Measurements from ENCODE around the gene SARS1. TPM values are rescaled to one million over a fixed set of nuclear protein-coding genes. Genes with fewer than 3 reads are reported as not detected.

Gene SARS1
- total RNA-seq, 1 donor from 2014 or later: 364 TPM

GRCh38 chr1:109255678-109256077, 42.0 kb downstream of the SARS1 start:
- Mint-ChIP-seq H3K27ac (ENCODE audit: unreplicated experiment) (no peak overlapping the region), H3K9me3 (ENCODE audit: unreplicated experiment) (no peaks in the 10 kb centered on the region), H3K4me1 (ENCODE audit: unreplicated experiment) (peaks cover 30% of the 10 kb centered on the region), H3K27me3 (ENCODE audit: unreplicated experiment) (no peaks in the 10 kb centered on the region), H3K4me3 (ENCODE audit: unreplicated experiment) (no peak overlapping the region), H3K36me3 (ENCODE audit: unreplicated experiment) (peaks cover 2% of the 10 kb centered on the region)
- no peak for DNase-seq (ENCODE audit: extremely low spot score, unreplicated experiment)
- TF ChIP-seq CTCF (IDR thresholded peaks at IDR 0.05): no peak

GRCh38 chr1:109256085-109256484, 42.4 kb downstream of the SARS1 start:
- Mint-ChIP-seq H3K27ac (ENCODE audit: unreplicated experiment) (no peak overlapping the region), H3K9me3 (ENCODE audit: unreplicated experiment) (no peaks in the 10 kb centered on the region), H3K36me3 (ENCODE audit: unreplicated experiment) (peaks cover 2% of the 10 kb centered on the region), H3K4me1 (ENCODE audit: unreplicated experiment) (peaks cover 30% of the 10 kb centered on the region), H3K27me3 (ENCODE audit: unreplicated experiment) (no peaks in the 10 kb centered on the region), H3K4me3 (ENCODE audit: unreplicated experiment) (no peak overlapping the region)
- TF ChIP-seq CTCF (IDR thresholded peaks at IDR 0.05): no peak
- no peak for DNase-seq (ENCODE audit: extremely low spot score, unreplicated experiment)

- Mint-ChIP-seq H3K27me3 (ENCODE audit: unreplicated experiment) (no peaks in the 10 kb centered on the region), H3K9me3 (ENCODE audit: unreplicated experiment) (no peaks in the 10 kb centered on the region), H3K4me1 (ENCODE audit: unreplicated experiment) (peaks cover 30% of the 10 kb centered on the region), H3K4me3 (ENCODE audit: unreplicated experiment) (no peak overlapping the region), H3K27ac (ENCODE audit: unreplicated experiment) (no peak overlapping the region), H3K36me3 (ENCODE audit: unreplicated experiment) (peaks cover 2% of the 10 kb centered on the region)
- DNase-seq (ENCODE audit: extremely low spot score, unreplicated experiment): no peak
- no peak for TF ChIP-seq CTCF (IDR thresholded peaks at IDR 0.05)
Measured at GRCh38 chr1:109256971-109257681, 43.4 kb downstream of the SARS1 start.

GRCh38 chr1:109257682-109258421, 44.1 kb downstream of the SARS1 start:
- H3K4me1 Mint-ChIP-seq (ENCODE audit: unreplicated experiment): peaks cover 28% of the 10 kb centered on the region
- no peaks in the 10 kb centered on the region for H3K9me3 Mint-ChIP-seq (ENCODE audit: unreplicated experiment)
- no peak for DNase-seq (ENCODE audit: extremely low spot score, unreplicated experiment)
- no peak overlapping the region for H3K27ac Mint-ChIP-seq (ENCODE audit: unreplicated experiment)
- TF ChIP-seq CTCF (IDR thresholded peaks at IDR 0.05): no peak
- H3K27me3 Mint-ChIP-seq (ENCODE audit: unreplicated experiment): no peaks in the 10 kb centered on the region
- H3K4me3 Mint-ChIP-seq (ENCODE audit: unreplicated experiment): no peak overlapping the region
- H3K36me3 Mint-ChIP-seq (ENCODE audit: unreplicated experiment): peaks cover 2% of the 10 kb centered on the region

All from osteocyte (in vitro differentiated cells).